ENCODE measurements around the gene HSD17B4. TPM values are rescaled to one million over a fixed set of nuclear protein-coding genes. Genes with fewer than 3 reads are reported as not detected.
"Not testable (repeated sequence)": the region's sequence is repeated elsewhere in the genome, so short reads cannot be mapped to it uniquely, and the experiment has no call there.

The HSD17B4 gene
- total RNA-seq, 2 donors from 2014 or later = 93.7 to 225 TPM

DNA sequence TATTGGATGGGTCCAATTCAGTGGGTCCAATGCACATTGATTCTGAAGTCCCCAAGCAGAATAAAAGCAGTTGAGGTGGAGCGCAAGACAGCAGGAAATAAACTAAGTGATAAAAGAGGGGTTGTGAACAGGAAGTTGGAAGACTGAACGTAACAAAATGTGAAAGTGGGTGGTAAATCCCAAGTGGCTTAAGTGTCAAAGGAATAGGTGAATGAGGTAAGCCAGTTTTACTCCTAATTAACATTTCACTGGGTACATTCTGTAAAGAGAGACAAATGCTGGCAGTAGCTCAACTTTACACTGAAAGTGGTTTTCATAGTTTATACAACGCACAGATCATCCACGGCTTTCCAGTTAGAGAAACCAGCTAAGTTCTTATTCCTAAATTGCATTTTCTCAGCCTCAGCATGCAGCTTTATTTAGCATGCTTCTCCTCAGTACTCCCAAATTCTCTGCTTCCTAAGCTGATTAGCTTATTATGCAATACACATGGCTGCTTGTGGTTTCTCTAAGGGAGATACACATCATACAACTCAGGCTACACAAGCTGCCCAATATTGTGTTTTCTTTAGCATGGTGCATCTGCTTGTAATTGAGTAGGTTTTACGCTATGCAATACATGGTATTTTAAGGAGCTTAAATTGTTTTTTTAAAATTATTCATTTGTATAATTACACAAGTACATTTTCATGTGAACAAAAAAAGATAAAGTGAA is 34.2 kb upstream of the HSD17B4 start:
- H3K36me3 ChIP-seq = no peaks in the 10 kb centered on the region
- H3K27ac ChIP-seq = no peak overlapping the region
- DNase-seq (ENCODE audit: low spot score) = no peak
- WGBS = 42% methylated on average over 5 of the region's 5 CpGs
- no peak overlapping the region for H3K4me3 ChIP-seq
- no peaks in the 10 kb centered on the region for H3K9me3 ChIP-seq
- intact Hi-C loops (cut with DNase I) = loop anchor here (10.0 kb wide), 1 partner anchor 393 kb away; no protein-coding TSS in a partner anchor
- H3K4me1 ChIP-seq (replicated peaks) = peaks cover 9% of the 10 kb centered on the region
- TF ChIP-seq POLR2A (IDR thresholded peaks at IDR 0.05) (no peak), POLR2AphosphoS5 (IDR thresholded peaks at IDR 0.05) (peak; percentile 21)
- H3K27me3 ChIP-seq (replicated peaks; ENCODE audit: insufficient read depth) = no peaks in the 10 kb centered on the region

DNA sequence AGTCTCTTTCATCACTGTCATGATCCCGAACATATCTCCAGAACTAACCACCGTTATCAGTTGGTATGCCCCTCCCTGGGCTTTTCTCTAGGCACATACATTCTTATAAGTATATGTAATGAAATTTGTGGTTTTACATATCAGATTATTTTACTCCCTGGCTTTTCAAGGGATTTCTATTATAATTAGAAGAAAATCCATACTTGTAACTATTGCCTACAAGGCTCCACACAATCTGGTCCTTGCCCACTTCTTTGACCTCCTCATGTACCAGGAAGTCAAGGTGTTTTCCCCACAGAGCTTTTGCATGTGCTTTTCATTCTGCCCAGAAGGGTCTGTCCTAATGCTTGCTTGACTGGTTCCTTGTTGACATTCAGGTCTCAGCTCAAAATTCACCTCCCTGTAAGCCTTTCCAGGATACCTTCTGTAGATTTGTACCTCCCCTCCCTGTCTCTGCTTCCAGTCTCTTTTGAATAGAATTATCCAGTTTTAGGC is 33.6 kb upstream of the HSD17B4 start:
- Histone ChIP-seq H3K27ac (no peak overlapping the region), H3K9me3 (no peaks in the 10 kb centered on the region), H3K4me1 (replicated peaks) (peaks cover 9% of the 10 kb centered on the region), H3K4me3 (no peak overlapping the region), H3K27me3 (replicated peaks; ENCODE audit: insufficient read depth) (no peaks in the 10 kb centered on the region), H3K36me3 (no peaks in the 10 kb centered on the region)
- WGBS = 77% methylated on average over 2 of the region's 2 CpGs
- intact Hi-C loops (cut with DNase I) = loop anchor here (10.0 kb wide), 1 partner anchor 394 kb away; no protein-coding TSS in a partner anchor
- no peak for TF ChIP-seq POLR2AphosphoS5 (IDR thresholded peaks at IDR 0.05)
- TF ChIP-seq, protein P1, sequence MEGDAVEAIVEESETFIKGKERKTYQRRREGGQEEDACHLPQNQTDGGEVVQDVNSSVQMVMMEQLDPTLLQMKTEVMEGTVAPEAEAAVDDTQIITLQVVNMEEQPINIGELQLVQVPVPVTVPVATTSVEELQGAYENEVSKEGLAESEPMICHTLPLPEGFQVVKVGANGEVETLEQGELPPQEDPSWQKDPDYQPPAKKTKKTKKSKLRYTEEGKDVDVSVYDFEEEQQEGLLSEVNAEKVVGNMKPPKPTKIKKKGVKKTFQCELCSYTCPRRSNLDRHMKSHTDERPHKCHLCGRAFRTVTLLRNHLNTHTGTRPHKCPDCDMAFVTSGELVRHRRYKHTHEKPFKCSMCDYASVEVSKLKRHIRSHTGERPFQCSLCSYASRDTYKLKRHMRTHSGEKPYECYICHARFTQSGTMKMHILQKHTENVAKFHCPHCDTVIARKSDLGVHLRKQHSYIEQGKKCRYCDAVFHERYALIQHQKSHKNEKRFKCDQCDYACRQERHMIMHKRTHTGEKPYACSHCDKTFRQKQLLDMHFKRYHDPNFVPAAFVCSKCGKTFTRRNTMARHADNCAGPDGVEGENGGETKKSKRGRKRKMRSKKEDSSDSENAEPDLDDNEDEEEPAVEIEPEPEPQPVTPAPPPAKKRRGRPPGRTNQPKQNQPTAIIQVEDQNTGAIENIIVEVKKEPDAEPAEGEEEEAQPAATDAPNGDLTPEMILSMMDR (IDR thresholded peaks at IDR 0.05) = no peak
- TF ChIP-seq POLR2A (IDR thresholded peaks at IDR 0.05) = no peak
- peak; percentile 34 for DNase-seq (ENCODE audit: low spot score)

DNA sequence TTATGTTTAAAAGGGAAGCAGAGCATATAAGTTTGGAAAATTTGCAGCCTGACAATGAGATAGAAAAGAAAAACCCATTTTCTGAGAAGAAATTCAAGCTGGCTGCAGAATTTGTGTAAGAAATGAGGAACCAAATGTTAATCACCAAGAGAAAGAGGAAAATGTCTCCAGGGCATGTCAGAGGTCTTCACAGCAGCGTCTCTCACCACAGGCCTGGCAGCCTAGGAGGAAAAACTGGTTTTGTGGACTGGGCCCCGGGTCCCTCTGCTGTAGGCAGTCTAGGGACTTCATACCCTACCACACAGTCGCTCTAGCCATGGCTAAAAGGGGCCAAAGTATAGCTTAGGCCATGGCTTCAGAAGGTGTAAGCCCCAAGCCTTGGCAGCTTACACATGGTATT is 32.1 kb upstream of the HSD17B4 start:
- 31% methylated on average over 3 of the region's 3 CpGs for WGBS
- Histone ChIP-seq H3K27ac (no peak overlapping the region), H3K9me3 (no peaks in the 10 kb centered on the region), H3K27me3 (replicated peaks; ENCODE audit: insufficient read depth) (no peaks in the 10 kb centered on the region), H3K36me3 (no peaks in the 10 kb centered on the region), H3K4me1 (replicated peaks) (peaks cover 9% of the 10 kb centered on the region), H3K4me3 (no peak overlapping the region)
- DNase-seq (ENCODE audit: low spot score) = peak; percentile 49
- TF ChIP-seq, protein P1 (IDR thresholded peaks at IDR 0.05) = no peak
- TF ChIP-seq POLR2A (IDR thresholded peaks at IDR 0.05) = no peak
- TF ChIP-seq POLR2AphosphoS5 (IDR thresholded peaks at IDR 0.05) = no peak
- intact Hi-C loops (cut with DNase I) = no loop called here

GRCh38 chr5:119426057-119426456 is 26.2 kb upstream of the HSD17B4 start:
- H3K27me3 ChIP-seq (replicated peaks; ENCODE audit: insufficient read depth) = no peaks in the 10 kb centered on the region
- H3K4me3 ChIP-seq = no peak overlapping the region
- H3K27ac ChIP-seq = no peak overlapping the region
- no peak for DNase-seq (ENCODE audit: low spot score)
- H3K36me3 ChIP-seq = no peaks in the 10 kb centered on the region
- WGBS = 97% methylated on average over 3 of the region's 3 CpGs
- TF ChIP-seq POLR2A (IDR thresholded peaks at IDR 0.05) (no peak), POLR2AphosphoS5 (IDR thresholded peaks at IDR 0.05) (no peak)
- TF ChIP-seq, protein P1 (IDR thresholded peaks at IDR 0.05) = no peak
- intact Hi-C loops (cut with DNase I) = no loop called here
- no peaks in the 10 kb centered on the region for H3K4me1 ChIP-seq (replicated peaks)
- H3K9me3 ChIP-seq = no peaks in the 10 kb centered on the region

GRCh38 chr5:119427060-119427459 is 25.2 kb upstream of the HSD17B4 start:
- TF ChIP-seq POLR2A (IDR thresholded peaks at IDR 0.05) = no peak
- Histone ChIP-seq H3K4me1 (replicated peaks) (no peaks in the 10 kb centered on the region), H3K9me3 (no peaks in the 10 kb centered on the region), H3K27me3 (replicated peaks; ENCODE audit: insufficient read depth) (no peaks in the 10 kb centered on the region), H3K27ac (no peak overlapping the region), H3K4me3 (no peak overlapping the region), H3K36me3 (no peaks in the 10 kb centered on the region)
- WGBS = 35% methylated on average over 2 of the region's 2 CpGs
- intact Hi-C loops (cut with DNase I) = no loop called here
- no peak for DNase-seq (ENCODE audit: low spot score)

- H3K9me3 ChIP-seq; H3K27ac ChIP-seq; H3K27me3 ChIP-seq (replicated peaks; ENCODE audit: insufficient read depth); DNase-seq (ENCODE audit: low spot score); H3K4me3 ChIP-seq; H3K4me1 ChIP-seq (replicated peaks); H3K36me3 ChIP-seq; intact Hi-C loops (cut with DNase I): not testable (repeated sequence)
- 50% methylated on average over 4 of the region's 4 CpGs for WGBS
Measured at GRCh38 chr5:119427596-119427995, 24.7 kb upstream of the HSD17B4 start.

GRCh38 chr5:119428166-119428565 is 24.1 kb upstream of the HSD17B4 start:
- WGBS = 100% methylated on average over 1 of the region's 1 CpG
- H3K4me1 ChIP-seq (replicated peaks); H3K36me3 ChIP-seq; H3K27me3 ChIP-seq (replicated peaks; ENCODE audit: insufficient read depth); H3K27ac ChIP-seq; intact Hi-C loops (cut with DNase I); H3K9me3 ChIP-seq; DNase-seq (ENCODE audit: low spot score); H3K4me3 ChIP-seq: not testable (repeated sequence)

DNA sequence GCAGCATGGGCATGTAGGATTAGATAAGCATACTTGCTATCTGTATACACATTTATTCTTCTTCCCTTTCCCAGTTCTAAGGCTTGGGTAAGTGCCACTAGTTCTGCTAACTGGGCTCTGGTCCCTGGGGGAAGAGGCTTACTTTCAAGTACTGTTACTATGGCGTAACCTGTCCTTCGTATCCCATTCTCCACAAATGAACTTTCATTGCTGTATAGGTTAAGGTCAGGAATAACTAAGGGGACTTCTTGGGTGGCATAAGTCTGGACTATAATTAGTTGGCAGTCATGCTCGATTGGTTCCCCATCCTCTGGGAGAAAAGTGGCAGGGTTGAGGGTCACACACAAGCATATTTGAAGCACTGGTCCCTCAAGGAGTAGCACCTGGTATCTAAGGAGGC is 23.7 kb upstream of the HSD17B4 start:
- H3K9me3 ChIP-seq; DNase-seq (ENCODE audit: low spot score); H3K36me3 ChIP-seq; intact Hi-C loops (cut with DNase I); H3K27ac ChIP-seq; H3K4me1 ChIP-seq (replicated peaks); H3K4me3 ChIP-seq; H3K27me3 ChIP-seq (replicated peaks; ENCODE audit: insufficient read depth): not testable (repeated sequence)
- WGBS = 80% methylated on average over 3 of the region's 3 CpGs

- H3K4me3 ChIP-seq; H3K27ac ChIP-seq; H3K4me1 ChIP-seq (replicated peaks); H3K27me3 ChIP-seq (replicated peaks; ENCODE audit: insufficient read depth); DNase-seq (ENCODE audit: low spot score); H3K9me3 ChIP-seq; H3K36me3 ChIP-seq; intact Hi-C loops (cut with DNase I): not testable (repeated sequence)
- 88% methylated on average over 10 of the region's 10 CpGs for WGBS
Measured at GRCh38 chr5:119432674-119433237, 19.5 kb upstream of the HSD17B4 start.
